HepG2 (cell line): Measurements from ENCODE around the gene CDH23. TPM values are rescaled to one million over a fixed set of nuclear protein-coding genes. Genes with fewer than 3 reads are reported as not detected.

Experiments
- ATAC-seq: fragments of 200-7000 bp; cut with Tn5 transposase; 3 replicates; pipeline ENCODE4 v1.9.1; 2020; ENCODE audit warnings: mild to moderate bottlenecking, moderate library complexity
- BruUV-seq: library from RNA; stranded (reverse); fragments of 400-500 nt; replicated peaks from 2 replicates; lab custom pipeline; 2021; lab: Mats Ljungman, UMichigan
- CTCF ChIA-PET: fragments of 300-600 bp; formaldehyde crosslinking; extraction: SDS; loops from one replicate; lab custom pipeline; 2021; ENCODE audit warnings: low total read pairs, inconsistent platforms, low intra/inter-chr PET ratio; lab: Yijun Ruan, JAX
- POLR2A ChIA-PET: fragments of 350-600 bp; sonication (Branson Sonifier 250); formaldehyde crosslinking; loops from one replicate; lab custom pipeline; 2020; ENCODE audit warnings: antibody characterized with exemption, inconsistent platforms; lab: Yijun Ruan, JAX
- DNase-seq: peaks from one replicate; pipeline ENCODE4 v3.0.0-alpha.2; 2015; ENCODE audit warnings: low spot score
- FAIRE-seq: peaks from 3 replicates; lab custom pipeline; 2011; peaks lifted over from hg19 to GRCh38; lab: Jason Lieb, UNC
- H2AFZ ChIP-seq: one replicate; pipeline ENCODE4 v1.6.1; 2011; ENCODE audit warnings: low read length, inconsistent platforms
- H3K27ac ChIP-seq: fragments of 300-600 bp; 3 replicates; pipeline ENCODE4 v1.8.0; 2011; ENCODE audit warnings: mixed run types, mild to moderate bottlenecking, mixed read lengths, low read length, inconsistent platforms; ENCODE audit not compliant: insufficient read depth; ENCODE audit errors: extremely low read length
- H3K27me3 ChIP-seq, 2 experiments: fragments of 200-600 bp in 1 of 2; 2 replicates in 1 of 2; 3 replicates in 1 of 2; pipeline versions ENCODE4 v1.6.0 to v1.8.0; 2011; ENCODE audit warnings: low read length in 2 of 2, mild to moderate bottlenecking in 2 of 2, moderate library complexity in 2 of 2, inconsistent platforms in 1 of 2; ENCODE audit not compliant: insufficient read depth in 2 of 2, control insufficient read depth in 1 of 2
- H3K36me3 ChIP-seq, 2 experiments: fragments of 200-600 bp in 1 of 2; replicated peaks in 1 of 2; 2 replicates in 1 of 2; 3 replicates in 1 of 2; pipeline versions ENCODE4 v1.5.1 to v1.8.0; 2011; ENCODE audit warnings: low read length in 2 of 2, inconsistent platforms in 1 of 2; ENCODE audit not compliant: insufficient read depth in 2 of 2, control insufficient read depth in 1 of 2
- H3K4me1 ChIP-seq: 2 replicates; pipeline ENCODE4 v1.5.1; 2012; ENCODE audit warnings: low read length, inconsistent platforms; ENCODE audit not compliant: insufficient read depth
- H3K4me2 ChIP-seq: 2 replicates; pipeline ENCODE4 v1.6.0; 2011; ENCODE audit warnings: low read depth, low read length, inconsistent platforms
- H3K4me3 ChIP-seq, 3 experiments: fragments of 200-600 bp in 1 of 3; sonication (generic), shearing (Covaris generic) in 1 of 3; replicated peaks in 1 of 3; 2 replicates each; pipeline ENCODE4 v1.5.1; 2011 to 2016; ENCODE audit warnings: low read length in 3 of 3, inconsistent platforms in 2 of 3, low read depth in 2 of 3, mild to moderate bottlenecking in 2 of 3, control low read depth in 1 of 3, mixed read lengths in 1 of 3; ENCODE audit not compliant: insufficient read depth in 1 of 3
- H3K79me2 ChIP-seq: one replicate; pipeline ENCODE4 v1.6.1; 2011; ENCODE audit warnings: low read length, inconsistent platforms; ENCODE audit not compliant: insufficient read depth
- H3K9ac ChIP-seq: 2 replicates; pipeline ENCODE4 v1.6.0; 2011; ENCODE audit warnings: mild to moderate bottlenecking, low read depth, low read length, inconsistent platforms; ENCODE audit not compliant: insufficient read depth
- H3K9me3 ChIP-seq: 2 replicates; pipeline ENCODE4 v1.5.1; 2012; ENCODE audit warnings: mild to moderate bottlenecking, low read length
- H4K20me1 ChIP-seq: 2 replicates; pipeline ENCODE4 v1.6.0; 2011; ENCODE audit warnings: inconsistent platforms, mild to moderate bottlenecking, low read length, moderate library complexity; ENCODE audit not compliant: insufficient read depth
- CREB1 ChIP-seq, 2 experiments: fragments of 450-650 bp in 1 of 2; IDR thresholded peaks; 2 replicates each; pipeline ENCODE4 v1.6.1; 2016 to 2017; ENCODE audit warnings: control low read depth in 1 of 2, mild to moderate bottlenecking in 1 of 2, missing compliant biosample characterization in 1 of 2, missing genetic modification characterization in 1 of 2
- SOX6 ChIP-seq, 2 experiments: fragments of 450-650 bp in 1 of 2; sonication (generic) in 1 of 2; formaldehyde crosslinking in 1 of 2; IDR thresholded peaks; 2 replicates each; pipeline versions ENCODE4 v1.4.0 to v1.6.1; 2017 to 2020; ENCODE audit warnings: antibody characterized with exemption in 1 of 2, mild to moderate bottlenecking in 1 of 2, missing genetic modification reagents in 1 of 2
- ZFP36L2 ChIP-seq: sonication (generic); formaldehyde crosslinking; IDR thresholded peaks from 2 replicates; pipeline ENCODE4 v1.4.0; 2020; ENCODE audit warnings: missing genetic modification reagents
- ZNF318 ChIP-seq: sonication (generic); formaldehyde crosslinking; IDR thresholded peaks from 2 replicates; pipeline ENCODE4 v1.4.0; 2020; ENCODE audit warnings: mild to moderate bottlenecking, missing genetic modification reagents
- ZNF576 ChIP-seq: sonication (generic); formaldehyde crosslinking; IDR thresholded peaks from 2 replicates; pipeline ENCODE4 v1.4.0; 2020; ENCODE audit warnings: mild to moderate bottlenecking, missing genetic modification reagents
- ZNF646 ChIP-seq: sonication (generic); formaldehyde crosslinking; IDR thresholded peaks from 2 replicates; pipeline ENCODE4 v1.9.0; 2021; ENCODE audit warnings: mild to moderate bottlenecking, missing genetic modification reagents
- WGBS: methylation state at CpG from one replicate; pipeline ENCODE4 v1.1.6; 2017; ENCODE audit warnings: low lambda C conversion rate; 5-methylcytosine and 5-hydroxymethylcytosine counted together
- in situ Hi-C: cut with HindIII; loops from 2 replicates; pipeline ENCODE4 v1.10.0; 2017; ENCODE audit warnings: low pct_unique_long_range_greater_than_20kb; ENCODE audit not compliant: extremely low pct_ligation_motif_present
- intact Hi-C: fragments of 100-400 bp; cut with micrococcal nuclease; formaldehyde crosslinking; loops from one replicate; pipeline ENCODE4 v1.10.0; 2022; ENCODE audit not compliant: unreplicated experiment
- polyA plus RNA-seq, 8 experiments: library from polyadenylated mRNA; depleted of rRNA in 3 of 8; stranded (reverse) in 7 of 8; unstranded in 1 of 8; fragments of >200 nt; fragmentation: Illumina TruSeq in 4 of 8; extraction: Trizol in 4 of 8; gene quantifications; 2 replicates each; pipeline versions ENCODE4 v1.2.1 to v1.2.3, GENCODE V29; 2011 to 2016; ENCODE audit warnings: low read depth in 4 of 8, missing spikeins in 1 of 8, mixed read lengths in 1 of 8; ENCODE audit not compliant: insufficient read depth in 1 of 8
- total RNA-seq, 5 experiments: library from RNA; depleted of rRNA; stranded (reverse); fragments of >200 nt; fragmentation: Illumina TruSeq; extraction: Trizol; gene quantifications; 2 replicates each; pipeline ENCODE4 v1.2.3, GENCODE V29; 2016; ENCODE audit warnings: low read depth in 1 of 5

CDH23 gene
- total and polyA plus RNA-seq, 2 of the 13 experiments (the other 11 are each of a cell fraction or from before 2014, with no cell fraction given): 0.13 TPM; not detected in 1

GRCh38 chr10:71462062-71462935 lies 65.6 kb downstream of the CDH23 start:
- H4K20me1 ChIP-seq: no peaks in the 10 kb centered on the region
- FAIRE-seq: no peak
- H3K9me3 ChIP-seq: no peaks in the 10 kb centered on the region
- intact Hi-C loops (no loop called here), in situ Hi-C loops (no loop called here)
- ChIA-PET POLR2A (no interaction called here), CTCF (no interaction called here)
- no peaks in the 10 kb centered on the region for H3K36me3 ChIP-seq
- no peak for DNase-seq
- H3K9ac ChIP-seq: no peak overlapping the region
- no peak overlapping the region for H3K4me3 ChIP-seq
- H3K79me2 ChIP-seq: no peaks in the 10 kb centered on the region
- no peak for ATAC-seq
- no peak overlapping the region for H3K4me2 ChIP-seq
- no peak overlapping the region for H2AFZ ChIP-seq
- 14% methylated on average over 8 of the region's 19 CpGs for WGBS
- no TSS peak for BruUV-seq
- no peak overlapping the region for H3K27ac ChIP-seq
- no peaks in the 10 kb centered on the region for H3K4me1 ChIP-seq
- H3K27me3 ChIP-seq: peaks cover 7 to 63% of the 10 kb centered on the region in 2 experiments; a peak in 3 of 5 replicates
- no peak for TF ChIP-seq ZNF318 (CRISPR knock-in tag)
- TF ChIP-seq ZNF646 (CRISPR knock-in tag): no peak
- no peak for TF ChIP-seq ZNF576 (CRISPR knock-in tag)
- TF ChIP-seq SOX6 (IDR thresholded peaks at IDR 0.05): no peak
- TF ChIP-seq SOX6 (CRISPR knock-in tag; IDR thresholded peaks at IDR 0.05): no peak
- TF ChIP-seq CREB1 (IDR thresholded peaks at IDR 0.05): no peak; the same call in 1 of the 2 replicates
- no peak for TF ChIP-seq CREB1 (CRISPR knock-in tag; IDR thresholded peaks at IDR 0.05)
- TF ChIP-seq ZFP36L2 (CRISPR knock-in tag): no peak
